GM21619 (cell line): ENCODE measurements around the gene RAB9A.
"Not testable (repeated sequence)": the region's sequence is repeated elsewhere in the genome, so short reads cannot be mapped to it uniquely, and the experiment has no call there.

ENCODE experiments used
- ATAC-seq: cut with Tn5 transposase; IDR thresholded peaks from one replicate; pipeline ENCODE4 v1.9.1; 2021; ENCODE audit not compliant: unreplicated experiment

Gene RAB9A

DNA sequence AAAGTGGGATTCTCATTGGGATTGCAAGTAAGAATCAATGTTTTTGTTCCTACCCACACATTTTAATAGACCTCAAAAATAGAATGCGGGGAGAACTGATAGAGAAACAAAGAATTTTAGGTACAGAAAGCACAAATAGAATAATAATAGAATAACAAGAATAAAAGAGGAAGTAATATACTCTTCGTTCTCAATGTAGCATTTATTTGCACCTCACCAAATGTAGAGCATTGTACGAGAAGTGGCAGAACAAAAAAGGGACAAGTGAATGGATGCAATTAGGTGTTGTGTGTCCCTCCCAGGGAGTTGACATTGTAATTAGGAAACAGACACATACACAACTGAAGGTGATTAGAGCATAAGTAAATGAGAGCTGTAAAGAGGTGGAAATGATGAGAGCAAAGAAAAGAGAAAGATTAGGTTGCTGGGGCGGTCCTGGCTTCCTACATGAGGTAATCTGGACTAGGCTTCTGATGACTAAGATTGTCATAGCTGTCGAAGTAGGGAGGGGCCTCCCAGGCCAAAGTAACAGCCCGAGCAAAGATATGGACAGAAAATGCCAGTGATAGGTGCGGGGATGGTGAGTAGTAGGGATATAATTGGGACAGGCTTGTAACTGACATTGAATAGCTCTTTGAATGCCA lies 10.4 kb downstream of the RAB9A start:
- ATAC-seq = peak; percentile 51

DNA sequence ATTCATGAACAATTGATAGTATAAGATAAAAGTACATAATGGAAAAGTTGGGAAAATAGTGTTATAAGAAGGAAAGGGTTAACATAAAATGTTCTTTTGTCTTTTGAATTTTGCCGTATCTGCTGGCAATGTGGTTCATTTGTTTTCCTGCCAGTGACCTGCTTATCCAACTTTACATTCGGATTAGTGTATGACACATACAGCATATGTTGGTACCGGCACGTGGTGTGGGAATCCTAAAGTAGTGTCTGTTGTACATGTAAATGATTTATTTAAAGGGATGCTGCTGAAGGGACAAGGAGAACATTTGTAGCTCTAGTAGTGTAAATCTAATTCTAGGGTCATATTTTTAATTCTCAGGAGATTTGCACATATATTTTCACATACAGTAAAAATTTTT lies 11.5 kb downstream of the RAB9A start:
- ATAC-seq = no peak

DNA sequence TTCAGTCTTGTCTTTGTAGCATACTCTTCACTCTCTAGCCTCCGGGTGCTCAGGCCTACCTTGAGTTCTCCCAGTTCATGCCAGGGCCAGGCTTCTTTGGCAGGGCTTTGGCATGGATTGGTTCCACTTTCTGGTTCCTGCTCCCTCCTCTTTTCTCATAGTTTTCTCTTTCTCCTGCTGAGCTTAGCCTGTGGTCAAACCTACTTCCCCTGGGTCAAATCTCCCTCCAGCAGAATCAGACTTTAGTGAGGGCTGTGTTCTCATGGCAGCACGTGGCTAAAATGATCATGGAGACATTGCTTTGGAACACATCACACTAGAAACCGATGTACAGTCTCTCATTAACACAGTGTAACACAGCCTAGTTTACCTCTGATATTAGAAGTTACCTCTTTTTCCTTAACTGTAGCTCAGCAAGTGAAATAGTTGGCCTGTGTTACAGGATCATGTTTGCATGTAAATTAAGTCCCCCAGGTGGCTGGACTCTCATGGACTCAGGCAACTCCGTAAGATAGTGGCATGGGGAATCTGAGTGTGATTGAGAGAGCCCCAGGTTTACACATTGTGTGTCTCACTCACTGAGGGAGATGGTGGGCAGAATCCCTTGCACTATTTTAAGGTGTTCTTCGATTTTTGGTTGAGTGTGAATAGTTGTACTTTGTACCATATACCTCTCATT lies 13.3 kb downstream of the RAB9A start:
- ATAC-seq = no peak

DNA sequence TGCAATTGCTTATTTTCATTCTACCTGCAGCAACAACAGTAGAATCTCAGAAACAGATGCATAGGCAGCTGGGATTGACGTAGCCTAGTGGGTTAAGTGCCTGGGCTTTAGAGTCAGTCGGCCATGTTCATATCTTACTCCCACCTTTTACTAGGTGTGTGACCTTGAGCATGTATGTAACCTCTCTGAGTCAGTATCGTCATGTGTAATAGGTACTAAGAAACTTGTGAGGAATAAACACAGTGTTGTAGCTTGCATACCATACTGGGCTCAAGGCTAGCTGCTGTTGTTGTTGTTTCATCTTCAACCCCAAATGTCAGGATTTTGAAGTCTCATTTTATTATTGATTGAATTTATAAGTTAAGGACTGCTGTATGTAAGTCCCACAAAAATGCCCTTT lies 14.2 kb downstream of the RAB9A start:
- ATAC-seq = no peak

DNA sequence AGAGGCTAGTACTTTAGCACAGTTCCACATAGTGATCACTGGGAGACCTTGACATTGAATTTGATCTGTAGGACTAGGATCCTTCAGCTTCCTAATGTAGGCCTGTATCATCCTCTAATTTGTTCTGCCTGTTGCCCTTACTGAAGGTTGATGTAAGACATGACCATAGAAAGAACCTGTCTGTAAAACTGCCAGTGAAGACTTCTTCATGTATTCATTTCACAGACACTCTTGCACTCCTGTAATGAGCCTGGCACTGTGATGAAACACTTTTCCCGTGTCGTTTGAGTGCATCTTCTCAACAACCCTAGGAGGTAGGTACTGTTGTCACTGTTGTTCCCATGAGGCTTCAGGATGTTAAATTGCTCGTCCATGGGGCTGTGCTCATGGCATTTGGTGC lies 14.7 kb downstream of the RAB9A start:
- no peak for ATAC-seq

DNA sequence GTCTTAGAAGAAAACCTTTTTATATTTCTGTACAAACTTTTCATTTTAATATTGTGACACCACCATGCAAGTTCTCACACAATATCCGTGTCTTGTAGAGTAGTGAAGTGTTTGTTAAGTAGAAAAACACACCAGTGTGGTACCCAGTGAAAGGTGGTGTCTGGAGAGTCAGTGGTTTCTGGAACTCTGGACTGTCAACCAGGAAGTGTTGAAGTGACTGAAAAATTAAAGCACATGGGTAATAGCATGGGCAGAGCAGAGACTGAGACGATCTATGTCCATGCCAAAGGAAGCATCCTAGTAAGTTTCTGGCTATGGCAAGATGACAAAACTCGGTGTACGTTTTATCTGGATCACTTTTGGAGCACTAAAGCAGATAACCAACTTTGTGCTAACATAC lies 22.2 kb downstream of the RAB9A start:
- ATAC-seq = no peak

DNA sequence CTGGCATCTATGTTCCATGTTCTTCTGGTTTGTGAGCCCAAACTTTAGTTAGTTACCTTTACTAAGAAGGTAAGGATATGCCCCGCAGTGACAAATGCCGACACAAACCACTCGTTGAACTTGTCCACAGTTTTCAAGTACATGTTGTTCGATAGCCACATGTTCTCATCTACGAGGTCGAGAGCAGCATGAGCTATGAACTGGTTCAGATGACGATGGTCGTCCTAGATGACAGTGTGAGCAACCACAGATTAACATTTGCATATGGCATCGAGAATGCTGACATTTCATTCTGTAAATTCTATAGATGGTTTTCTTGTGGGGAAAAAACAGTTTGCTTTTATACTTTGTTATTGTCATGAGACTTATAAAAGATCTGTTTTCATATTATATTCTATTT lies 27.5 kb downstream of the RAB9A start:
- ATAC-seq = no peak

DNA sequence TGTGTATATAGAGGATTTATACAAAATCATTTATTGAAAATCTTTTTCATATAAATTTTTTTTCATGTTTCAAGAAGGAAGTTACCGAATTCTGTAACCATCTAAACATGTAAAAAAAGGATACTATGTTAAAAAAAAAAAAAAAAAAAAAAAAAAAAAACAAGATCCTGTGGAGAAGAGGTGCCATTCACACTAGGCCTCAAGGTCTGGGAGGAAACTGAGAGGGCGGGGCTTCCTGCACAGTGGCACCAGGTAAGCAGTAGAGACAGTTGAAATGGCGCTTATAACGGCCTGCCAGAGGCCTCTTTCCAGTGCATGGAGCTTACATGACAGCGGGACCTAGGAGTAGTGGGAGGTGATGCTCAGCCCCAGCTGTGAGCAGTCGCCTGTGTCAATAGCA lies 28.0 kb downstream of the RAB9A start:
- ATAC-seq = no peak

DNA sequence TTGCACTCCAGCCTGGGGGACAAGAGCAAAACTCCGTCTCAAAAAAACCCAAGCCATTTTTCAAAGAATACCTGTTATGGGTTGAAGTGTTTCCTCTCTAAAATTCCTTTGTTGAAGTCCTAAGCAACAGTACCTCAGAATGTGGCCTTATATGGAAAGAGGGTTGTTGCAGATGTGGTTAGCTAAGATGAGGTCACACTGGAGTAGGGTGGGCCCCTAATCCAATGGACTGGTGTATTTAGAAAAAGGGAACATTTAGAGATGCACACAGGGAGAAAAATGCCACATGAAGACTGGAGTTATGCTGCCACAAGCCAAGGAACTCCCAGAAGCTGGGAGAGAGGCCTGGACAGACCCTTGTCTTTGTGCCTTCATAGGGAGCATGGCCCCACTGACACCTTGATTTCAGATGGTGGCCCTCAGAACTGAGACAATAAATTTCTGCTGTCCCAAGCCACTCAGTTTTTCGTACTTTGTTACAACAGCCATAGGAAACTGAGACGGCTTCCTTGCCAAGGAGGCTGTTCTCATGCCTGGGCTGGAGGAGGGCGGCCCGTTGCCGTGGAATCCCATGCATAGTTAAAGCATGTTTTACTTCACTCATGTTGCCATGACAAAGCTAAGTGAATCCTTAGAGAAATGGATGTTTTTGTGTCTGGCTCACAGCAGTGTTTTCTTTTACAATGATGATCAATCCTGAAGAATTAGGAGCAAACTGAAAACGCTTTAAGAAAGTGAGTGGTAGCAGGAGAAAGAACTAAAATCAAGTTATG lies 29.0 kb downstream of the RAB9A start:
- ATAC-seq = no peak

DNA sequence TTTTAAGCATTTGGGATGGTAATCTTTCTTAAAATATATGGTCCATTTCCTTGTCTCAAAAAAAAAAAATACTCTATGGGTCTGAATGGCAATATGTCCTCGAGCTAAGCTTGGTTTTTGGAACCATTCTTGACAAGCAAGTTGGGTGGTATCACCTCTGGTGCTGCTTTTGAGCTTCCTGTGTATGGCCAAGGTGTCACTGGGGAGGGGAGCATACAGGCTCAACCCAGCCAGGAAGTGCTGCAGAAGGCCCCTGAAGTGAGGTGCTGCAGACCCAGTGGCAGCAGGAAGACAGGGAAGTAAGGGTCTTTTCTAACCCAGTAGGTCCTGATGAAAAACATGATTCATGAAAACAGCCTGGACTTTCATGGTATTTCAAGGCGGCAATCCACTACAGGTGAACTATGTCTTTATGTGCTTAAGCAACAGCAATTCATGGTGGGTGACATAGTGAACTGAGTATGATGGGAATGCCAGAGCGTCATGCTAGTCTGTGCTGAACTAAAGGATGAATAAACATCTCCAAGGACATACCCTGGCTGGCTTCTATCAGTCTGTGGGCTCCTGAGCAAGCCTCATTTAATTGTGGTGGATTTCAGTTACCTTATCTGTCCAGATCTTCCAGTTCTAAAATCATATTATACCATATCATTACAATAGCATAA lies 30.4 kb downstream of the RAB9A start:
- no peak for ATAC-seq

DNA sequence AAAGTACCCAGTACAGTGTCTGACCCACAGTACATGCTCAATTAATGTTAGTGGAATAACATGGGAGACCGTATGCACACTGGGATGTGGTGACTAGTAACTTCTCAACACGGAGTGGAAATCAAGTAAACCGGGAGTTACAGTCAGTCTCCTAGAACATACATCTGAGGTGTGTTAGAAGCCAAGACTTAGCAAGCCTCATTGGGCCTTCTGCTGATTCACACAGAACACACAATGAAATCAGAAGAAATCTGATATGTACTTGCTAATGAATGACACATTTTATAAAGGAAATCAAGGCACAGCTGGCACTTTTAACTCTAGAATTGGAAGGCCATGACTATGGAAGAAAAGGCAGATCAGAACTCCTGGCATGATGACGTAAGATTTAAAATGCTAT lies 32.4 kb downstream of the RAB9A start:
- no peak for ATAC-seq

DNA sequence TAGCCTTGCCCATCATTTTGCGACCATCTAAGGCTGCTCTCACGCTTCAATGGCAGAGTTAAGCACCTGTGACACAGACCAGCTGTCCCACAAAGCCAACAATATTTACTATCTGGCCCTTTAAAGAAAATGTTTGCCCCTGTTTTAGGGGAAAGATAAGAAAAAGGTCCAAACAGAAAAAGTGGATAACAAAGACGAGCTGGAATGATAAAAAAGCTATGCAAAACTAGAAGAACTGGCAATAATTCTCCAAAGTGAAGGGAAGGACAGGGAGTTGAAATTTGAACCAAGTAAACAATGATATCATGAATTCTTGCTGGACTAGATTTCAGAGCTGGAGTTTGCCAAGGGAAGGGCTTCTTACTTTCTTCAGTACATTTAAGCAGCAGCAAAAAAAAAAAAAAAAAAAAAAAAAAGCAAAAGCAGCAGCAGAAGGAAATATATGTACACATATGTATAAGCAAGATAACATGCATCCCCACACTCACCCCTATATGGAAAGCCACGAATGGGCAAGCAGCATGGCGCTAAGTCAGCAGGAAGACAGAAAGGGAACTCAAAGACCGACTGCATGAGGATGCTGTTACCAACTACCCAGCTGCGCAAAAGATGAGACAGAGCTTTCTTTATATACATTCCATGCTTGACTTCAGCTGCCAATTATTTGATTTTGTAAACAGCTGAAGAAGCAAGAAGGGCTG lies 33.0 kb downstream of the RAB9A start:
- ATAC-seq = no peak

DNA sequence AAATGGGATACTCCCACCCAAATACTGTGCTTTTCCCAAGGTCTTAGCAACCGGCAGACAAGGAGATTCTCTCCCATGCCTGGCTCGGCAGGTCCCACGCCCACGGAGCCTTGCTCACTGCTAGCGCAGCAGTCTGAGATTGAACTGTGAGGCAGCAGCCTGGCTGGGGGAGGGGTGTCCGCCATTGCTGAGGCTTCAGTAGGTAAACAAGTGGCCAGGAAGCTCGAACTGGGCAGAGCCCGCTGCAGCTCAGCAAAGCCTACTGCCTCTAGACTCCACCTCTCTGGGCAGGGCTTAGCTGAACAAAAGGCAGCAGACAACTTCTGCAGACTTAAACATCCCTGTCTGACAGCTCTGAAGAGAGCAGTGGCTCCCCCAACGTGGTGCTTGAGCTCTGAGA lies 36.0 kb downstream of the RAB9A start:
- ATAC-seq = not testable (repeated sequence)

DNA sequence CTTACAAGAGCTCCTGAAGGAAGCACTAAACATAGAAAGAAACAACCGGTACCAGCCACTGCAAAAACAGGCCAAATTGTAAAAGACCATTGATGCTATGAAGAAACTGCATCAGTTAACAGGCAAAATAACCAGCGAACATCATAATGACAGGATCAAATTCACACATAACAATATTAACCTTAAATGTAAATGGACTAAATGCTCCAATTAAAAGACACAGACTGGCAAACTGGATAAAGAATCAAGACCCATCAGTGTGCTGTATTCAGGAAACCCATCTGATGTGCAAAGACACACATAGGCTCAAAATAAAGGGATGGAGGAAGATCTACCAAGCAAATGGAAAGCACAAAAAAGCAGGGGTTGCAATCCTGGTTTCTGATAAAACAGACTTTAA lies 37.7 kb downstream of the RAB9A start:
- ATAC-seq = not testable (repeated sequence)

DNA sequence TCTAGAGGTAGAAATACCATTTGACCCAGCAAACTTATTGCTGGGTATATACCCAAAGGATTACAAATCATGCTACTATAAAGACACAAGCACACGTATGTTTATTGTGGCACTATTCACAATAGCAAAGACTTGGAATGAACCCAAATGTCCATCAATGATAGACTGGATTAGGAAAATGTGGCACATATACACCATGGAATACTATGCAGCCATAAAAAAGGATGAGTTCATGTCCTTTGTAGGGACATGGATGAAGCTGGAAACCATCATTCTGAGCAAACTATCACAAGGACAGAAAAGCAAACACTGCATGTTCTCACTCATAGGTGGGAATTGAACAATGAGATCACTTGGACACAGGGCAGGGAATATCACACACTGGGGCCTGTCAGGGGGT lies 41.6 kb downstream of the RAB9A start:
- ATAC-seq = not testable (repeated sequence)

DNA sequence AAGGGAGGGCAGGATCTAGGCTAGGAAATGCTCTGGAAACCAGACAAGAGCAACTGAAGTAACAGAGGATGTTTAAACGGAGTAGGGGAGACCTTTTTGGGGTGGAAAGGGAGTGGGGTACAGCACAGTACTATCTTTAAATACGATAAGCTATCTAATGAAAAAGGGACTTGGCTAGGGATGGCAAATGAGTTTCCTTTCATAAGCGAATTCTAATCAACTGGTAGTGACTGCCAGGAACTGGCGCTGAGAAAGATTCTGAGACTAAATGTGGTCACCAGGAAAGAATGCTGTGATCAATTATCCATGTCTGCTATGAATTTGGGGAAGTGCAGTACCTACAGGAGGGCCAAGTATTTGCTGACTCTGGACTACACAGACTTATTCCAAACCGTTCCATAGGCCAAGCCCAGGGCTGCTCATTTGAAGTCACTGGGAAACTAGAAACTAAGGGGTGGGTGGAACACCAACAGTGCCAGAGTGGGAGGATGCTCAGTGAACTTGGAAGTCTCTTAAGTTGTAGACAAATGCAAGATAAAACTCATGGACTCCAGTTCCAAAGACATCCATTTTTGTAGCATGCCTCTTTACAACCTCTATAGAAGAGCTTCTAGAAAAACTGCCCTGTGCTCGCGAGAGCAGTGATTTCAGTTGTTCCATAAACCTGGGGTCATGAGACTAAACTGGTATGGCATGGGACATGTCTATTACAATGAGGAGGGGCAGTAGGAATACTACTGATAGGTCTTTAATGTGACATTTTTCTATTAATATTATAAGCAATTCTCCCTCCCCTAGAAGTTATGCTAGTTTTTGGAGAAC lies 43.5 kb downstream of the RAB9A start:
- ATAC-seq = no peak

DNA sequence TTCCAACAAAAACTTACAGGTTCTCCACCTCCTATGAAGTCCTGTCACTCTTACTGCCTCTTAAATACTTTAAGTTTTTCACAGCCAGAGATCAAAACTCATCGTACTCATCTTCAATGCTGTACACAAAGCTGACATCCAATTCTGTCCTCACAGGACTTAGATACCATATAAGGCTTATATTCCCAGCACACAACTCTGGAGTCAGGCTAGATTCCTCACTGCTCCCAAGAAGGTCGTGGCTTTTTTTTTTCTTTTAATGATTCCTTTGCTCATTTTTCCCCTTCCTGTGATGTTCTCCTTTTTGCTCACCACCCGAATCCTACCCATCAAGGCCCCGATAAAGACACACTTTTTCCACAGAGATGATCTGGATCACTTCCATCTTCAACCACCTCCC lies 44.6 kb downstream of the RAB9A start:
- ATAC-seq = no peak

DNA sequence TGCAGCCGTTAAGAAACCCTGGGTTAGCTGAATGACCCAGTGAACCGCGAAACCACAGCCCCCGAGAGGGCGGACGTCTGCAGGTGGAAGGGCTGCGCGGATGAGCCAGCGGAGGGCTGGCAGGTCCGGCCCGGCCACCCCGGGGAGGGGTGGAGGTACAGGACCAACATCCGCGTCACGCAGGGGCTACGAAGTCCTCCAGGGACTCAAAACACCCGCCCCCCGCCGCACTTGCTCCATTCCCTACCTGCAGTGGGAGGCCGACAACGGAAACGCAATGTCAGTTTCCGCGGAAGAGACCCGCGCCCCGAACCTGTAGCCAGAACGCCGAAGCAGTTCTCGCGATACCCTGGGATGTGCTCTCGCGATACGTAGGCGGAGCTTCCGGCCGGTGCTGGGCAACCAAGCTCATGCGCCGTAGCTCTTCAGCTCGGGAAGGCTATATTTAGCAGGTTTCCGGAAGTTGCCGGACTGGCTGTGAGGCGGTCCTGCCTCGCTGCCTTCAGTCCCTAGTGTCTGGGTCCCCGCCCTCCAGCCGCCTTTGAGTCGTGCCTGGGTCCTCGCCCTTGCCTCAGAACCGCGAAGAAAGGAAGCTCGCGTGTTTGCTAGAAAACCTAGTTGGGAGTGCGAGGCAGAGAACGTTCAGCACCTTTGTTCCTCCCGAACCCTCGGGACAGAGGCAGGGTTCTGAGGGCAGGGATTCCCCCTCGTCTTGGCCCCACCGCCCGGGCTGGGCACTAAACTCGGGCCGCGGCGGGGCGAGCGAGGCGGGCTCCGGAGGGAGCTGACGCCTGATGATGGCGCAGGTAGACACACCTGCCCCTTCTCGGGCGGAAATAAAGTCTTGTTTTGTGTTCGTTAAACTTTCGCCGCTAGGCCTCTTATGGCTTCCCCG lies 45.6 kb downstream of the RAB9A start, which contains the start of the genes OFD1 and TRAPPC2:
Gene OFD1, plus strand, starts transcription at position 471 of the 895 bp plus-strand sequence. Its CDS starts 324 bp downstream, at position 795.
Gene TRAPPC2, minus strand, starts transcription at position 343 of the 895 bp plus-strand sequence. CDS start 14,657 bp downstream, outside the sequence.
- peak; percentile 90 for ATAC-seq

DNA sequence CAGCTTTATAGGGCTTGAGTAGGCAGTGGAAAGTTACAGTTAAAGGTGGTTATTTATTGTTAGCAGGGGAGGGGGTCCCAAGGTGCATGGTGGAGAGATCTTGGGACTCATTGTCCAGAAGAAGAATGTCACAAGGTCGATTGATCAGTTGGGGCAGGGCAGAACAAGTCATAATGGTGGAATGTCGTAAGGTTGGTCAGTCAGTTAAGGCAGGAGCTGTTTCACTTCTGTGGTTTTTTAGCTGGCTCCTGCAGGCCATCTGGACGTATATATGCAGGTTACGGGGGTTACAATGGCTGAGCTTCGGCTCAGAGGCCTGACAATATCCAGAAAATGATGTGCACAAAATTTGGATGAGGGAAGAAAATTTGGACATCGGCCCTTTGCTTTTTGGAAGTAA lies 52.8 kb downstream of the RAB9A start:
- ATAC-seq = no peak
